ENCODE results near the gene XPC.
A peak's percentile ranks its signal among the peaks of the same experiment; 100 is the strongest.
"Not testable (repeated sequence)": the region's sequence is repeated elsewhere in the genome, so short reads cannot be mapped to it uniquely, and the experiment has no call there.

The XPC gene

GRCh38 chr3:14124223-14124614 lies 54.2 kb downstream of the XPC start:
- Histone ChIP-seq H3K9ac (ENCODE audit: low read length) (peak overlapping the region; percentile 82), H3K27me3 (ENCODE audit: low read depth, low read length) (no peaks in the 10 kb centered on the region), H3K27ac (ENCODE audit: low read length) (peak overlapping the region; percentile 69), H3K4me1 (ENCODE audit: low read length) (peaks cover 25% of the 10 kb centered on the region), H3K36me3 (replicated peaks; ENCODE audit: low read depth, low read length) (peaks cover 63% of the 10 kb centered on the region), H3K4me2 (ENCODE audit: low read length) (peak overlapping the region; percentile 95), H3K4me3 (ENCODE audit: low read length) (peak overlapping the region; percentile 81), H4K20me1 (ENCODE audit: insufficient read depth, low read length) (peaks cover 17% of the 10 kb centered on the region; the same call in 1 of the 2 replicates), H3K9me3 (ENCODE audit: insufficient read depth, low read length) (no peaks in the 10 kb centered on the region), H3K79me2 (ENCODE audit: low read length) (peaks cover 94% of the 10 kb centered on the region), H2AFZ (ENCODE audit: low read depth, low read length) (peak overlapping the region; percentile 34)
- TF ChIP-seq CTCF (IDR thresholded peaks at IDR 0.05; ENCODE audit: low read depth, low read length) (no peak), EZH2phosphoT487 (IDR thresholded peaks at IDR 0.05; ENCODE audit: low read depth) (no peak)

- Histone ChIP-seq H3K27ac (ENCODE audit: low read length) (peak overlapping the region; percentile 69), H3K9ac (ENCODE audit: low read length) (peak overlapping the region; percentile 82), H4K20me1 (ENCODE audit: insufficient read depth, low read length) (peaks cover 15% of the 10 kb centered on the region; the same call in 1 of the 2 replicates), H3K36me3 (replicated peaks; ENCODE audit: low read depth, low read length) (peaks cover 65% of the 10 kb centered on the region), H3K4me1 (ENCODE audit: low read length) (peaks cover 25% of the 10 kb centered on the region), H3K27me3 (ENCODE audit: low read depth, low read length) (no peaks in the 10 kb centered on the region), H3K9me3 (ENCODE audit: insufficient read depth, low read length) (no peaks in the 10 kb centered on the region), H2AFZ (ENCODE audit: low read depth, low read length) (peak overlapping the region; percentile 34; the same call in 1 of the 2 replicates), H3K79me2 (ENCODE audit: low read length) (peaks cover 96% of the 10 kb centered on the region), H3K4me3 (ENCODE audit: low read length) (peak overlapping the region; percentile 81), H3K4me2 (ENCODE audit: low read length) (peak overlapping the region; percentile 95)
- no peak for TF ChIP-seq EZH2phosphoT487 (IDR thresholded peaks at IDR 0.05; ENCODE audit: low read depth)
- TF ChIP-seq CTCF (IDR thresholded peaks at IDR 0.05; ENCODE audit: low read depth, low read length): peak; percentile 25; the same call in 1 of the 2 replicates
These were observed 54.8 kb downstream of the XPC start for GRCh38 chr3:14123308-14124222.

GRCh38 chr3:14122301-14122700 lies 56.1 kb downstream of the XPC start:
- Histone ChIP-seq H2AFZ (ENCODE audit: low read depth, low read length) (no peak overlapping the region), H3K27me3 (ENCODE audit: low read depth, low read length) (no peaks in the 10 kb centered on the region), H3K9ac (ENCODE audit: low read length) (no peak overlapping the region), H3K4me2 (ENCODE audit: low read length) (peak overlapping the region; percentile 95), H4K20me1 (ENCODE audit: insufficient read depth, low read length) (peaks cover 10% of the 10 kb centered on the region; the same call in 1 of the 2 replicates), H3K79me2 (ENCODE audit: low read length) (peaks cover 96% of the 10 kb centered on the region), H3K36me3 (replicated peaks; ENCODE audit: low read depth, low read length) (peaks cover 57% of the 10 kb centered on the region), H3K4me3 (ENCODE audit: low read length) (0 out of 2 replicates have a peak overlapping the region, but pooled peaks have one; percentile 81), H3K4me1 (ENCODE audit: low read length) (peaks cover 25% of the 10 kb centered on the region), H3K27ac (ENCODE audit: low read length) (no peak overlapping the region), H3K9me3 (ENCODE audit: insufficient read depth, low read length) (no peaks in the 10 kb centered on the region)
- no peak for TF ChIP-seq EZH2phosphoT487 (IDR thresholded peaks at IDR 0.05; ENCODE audit: low read depth)
- no peak for TF ChIP-seq CTCF (IDR thresholded peaks at IDR 0.05; ENCODE audit: low read depth, low read length)

GRCh38 chr3:14121859-14122258 lies 56.5 kb downstream of the XPC start:
- TF ChIP-seq EZH2phosphoT487 (IDR thresholded peaks at IDR 0.05; ENCODE audit: low read depth) (no peak), CTCF (IDR thresholded peaks at IDR 0.05; ENCODE audit: low read depth, low read length) (no peak)
- H2AFZ ChIP-seq (ENCODE audit: low read depth, low read length): no peak overlapping the region
- peaks cover 95% of the 10 kb centered on the region for H3K79me2 ChIP-seq (ENCODE audit: low read length)
- 0 out of 2 replicates have a peak overlapping the region, but pooled peaks have one; percentile 95 for H3K4me2 ChIP-seq (ENCODE audit: low read length)
- peaks cover 55% of the 10 kb centered on the region for H3K36me3 ChIP-seq (replicated peaks; ENCODE audit: low read depth, low read length)
- H3K9ac ChIP-seq (ENCODE audit: low read length): no peak overlapping the region
- H3K27me3 ChIP-seq (ENCODE audit: low read depth, low read length): no peaks in the 10 kb centered on the region
- H3K9me3 ChIP-seq (ENCODE audit: insufficient read depth, low read length): no peaks in the 10 kb centered on the region
- peaks cover 10% of the 10 kb centered on the region; the same call in 1 of the 2 replicates for H4K20me1 ChIP-seq (ENCODE audit: insufficient read depth, low read length)
- peaks cover 25% of the 10 kb centered on the region for H3K4me1 ChIP-seq (ENCODE audit: low read length)
- no peak overlapping the region for H3K4me3 ChIP-seq (ENCODE audit: low read length)
- no peak overlapping the region for H3K27ac ChIP-seq (ENCODE audit: low read length)

GRCh38 chr3:14120921-14121448 lies 57.4 kb downstream of the XPC start:
- not testable (repeated sequence) for H3K27ac ChIP-seq (ENCODE audit: low read length); H3K27me3 ChIP-seq (ENCODE audit: low read depth, low read length); H3K9ac ChIP-seq (ENCODE audit: low read length); H3K4me3 ChIP-seq (ENCODE audit: low read length); H2AFZ ChIP-seq (ENCODE audit: low read depth, low read length); H3K4me2 ChIP-seq (ENCODE audit: low read length); H3K9me3 ChIP-seq (ENCODE audit: insufficient read depth, low read length); H4K20me1 ChIP-seq (ENCODE audit: insufficient read depth, low read length)
- H3K79me2 ChIP-seq (ENCODE audit: low read length): peaks cover 94% of the 10 kb centered on the region
- peaks cover 16% of the 10 kb centered on the region for H3K4me1 ChIP-seq (ENCODE audit: low read length)
- peaks cover 56% of the 10 kb centered on the region for H3K36me3 ChIP-seq (replicated peaks; ENCODE audit: low read depth, low read length)

Measured in OCI-LY3 (cell line).